ENCODE results near the gene FAM161B. TPM values are rescaled to one million over a fixed set of nuclear protein-coding genes. Genes with fewer than 3 reads are reported as not detected.

The FAM161B gene
- total and polyA plus RNA-seq, 2 of the 8 experiments (the other 6 are each of a cell fraction or from before 2014, with no cell fraction given), result 0.14 to 0.32 TPM

DNA sequence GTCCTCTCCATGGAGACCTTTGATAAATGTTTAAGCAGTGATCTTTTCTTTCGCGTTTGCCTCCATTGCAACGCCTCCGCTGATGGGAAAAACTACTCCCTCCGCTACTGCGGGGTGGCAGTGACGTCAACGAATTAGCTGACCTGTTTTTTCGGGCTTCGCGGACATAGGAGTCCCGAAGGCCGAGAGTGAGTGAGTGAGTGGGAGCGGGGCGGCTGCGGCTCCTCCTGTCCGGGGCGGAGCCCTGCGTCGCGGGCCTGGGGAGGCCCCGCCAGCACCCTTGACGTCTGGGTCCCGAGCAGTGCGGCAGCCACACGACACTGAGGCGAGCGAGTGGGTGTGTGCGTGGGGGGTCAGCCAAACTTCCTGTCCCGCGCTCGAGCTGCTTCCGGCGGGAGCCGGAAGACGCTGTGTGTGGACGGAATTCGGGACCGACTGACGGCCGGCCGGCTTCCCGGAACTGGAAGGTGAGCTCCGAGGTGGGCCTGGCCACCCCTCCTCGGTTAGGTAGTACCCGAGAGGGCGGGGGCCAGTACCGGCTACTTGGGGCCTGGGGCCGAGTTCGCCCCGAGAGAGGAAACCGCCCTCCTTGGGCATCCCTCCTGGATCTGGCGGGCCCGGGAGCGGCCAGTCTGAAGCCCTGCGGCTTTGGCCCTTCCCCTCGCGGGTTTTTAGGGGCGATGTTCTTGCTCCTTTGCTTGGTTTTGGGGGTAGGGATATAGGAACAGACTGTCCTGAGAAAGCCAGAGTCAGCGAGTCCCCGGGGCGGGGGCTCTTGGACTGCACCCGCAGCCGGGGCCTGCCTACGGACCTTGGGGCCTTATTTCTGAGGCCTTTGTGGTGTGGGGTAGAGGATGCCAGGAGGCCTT lies 63.2 kb downstream of the FAM161B start, which contains the start of gene ZNF410 (continued):
- TF ChIP-seq RFX5 (IDR thresholded peaks at IDR 0.05; ENCODE audit: borderline replicate concordance, low read depth, low read length), result no peak
- no peak for TF ChIP-seq SIRT6 (IDR thresholded peaks at IDR 0.05; ENCODE audit: low read length)
- TF ChIP-seq NANOG (IDR thresholded peaks at IDR 0.05; ENCODE audit: insufficient read depth, low read depth, low read length, poor library complexity, severe bottlenecking), result no peak
